Omental fat pad (tissue), 4 donors: Measurements from ENCODE around the gene SHQ1. TPM values are rescaled to one million over a fixed set of nuclear protein-coding genes. Genes with fewer than 3 reads are reported as not detected.

Experiments
- ATAC-seq: fragments of 150-250 bp; one replicate; pipeline ENCODE4 v1.9.1; 2016; ENCODE audit warnings: mild to moderate bottlenecking, moderate library complexity; ENCODE audit not compliant: low FRiP score
- DNase-seq: peaks from one replicate; pipeline ENCODE4 v3.0.0-alpha.2; 2019; ENCODE audit warnings: low spot score
- CTCF ChIP-seq, 3 donors: fragments of 450-650 bp; IDR thresholded peaks; one replicate each; pipeline ENCODE4 v1.5.1; 2016 to 2017; ENCODE audit warnings: antibody characterized with exemption in 3 of 3, mild to moderate bottlenecking in 3 of 3, moderate library complexity in 2 of 3
- total RNA-seq, 4 donors: library from RNA; depleted of rRNA; stranded (reverse); fragments of >200 nt; gene quantifications; one replicate each; pipeline ENCODE4 v1.1.0, GENCODE V29; 2016

The SHQ1 gene
- total RNA-seq, 4 donors from 2014 or later = 11.0 to 22.9 (median 16.7) TPM

- ATAC-seq (no peak), DNase-seq (no peak)
- no peak for TF ChIP-seq CTCF (IDR thresholded peaks at IDR 0.05)
Observed at GRCh38 chr3:72786668-72787067, 61.6 kb downstream of the SHQ1 start.

- ATAC-seq (no peak), DNase-seq (no peak)
- TF ChIP-seq CTCF (IDR thresholded peaks at IDR 0.05) = no peak
Observed at GRCh38 chr3:72784226-72784625, 64.0 kb downstream of the SHQ1 start.

GRCh38 chr3:72782521-72782920 lies 65.7 kb downstream of the SHQ1 start:
- no peak for TF ChIP-seq CTCF (IDR thresholded peaks at IDR 0.05)
- DNase-seq (no peak), ATAC-seq (no peak)

GRCh38 chr3:72769758-72770540 lies 78.3 kb downstream of the SHQ1 start:
- no peak for DNase-seq
- no peak for TF ChIP-seq CTCF (IDR thresholded peaks at IDR 0.05)
- no peak for ATAC-seq

GRCh38 chr3:72768936-72769335 lies 79.3 kb downstream of the SHQ1 start:
- no peak for TF ChIP-seq CTCF (IDR thresholded peaks at IDR 0.05)
- DNase-seq (no peak), ATAC-seq (no peak)

GRCh38 chr3:72768481-72768880 lies 79.8 kb downstream of the SHQ1 start:
- ATAC-seq (no peak), DNase-seq (no peak)
- TF ChIP-seq CTCF (IDR thresholded peaks at IDR 0.05) = no peak

GRCh38 chr3:72768006-72768441 lies 80.2 kb downstream of the SHQ1 start:
- no peak for TF ChIP-seq CTCF (IDR thresholded peaks at IDR 0.05)
- no peak for ATAC-seq

More at GRCh38 chr3:72768006-72768441, 80.2 kb downstream of the SHQ1 start:
- DNase-seq = no peak
